Karpas-422 (cell line): ENCODE results near the gene UNC13C. TPM values are rescaled to one million over a fixed set of nuclear protein-coding genes. Genes with fewer than 3 reads are reported as not detected.

Experiments
- DNase-seq: peaks from one replicate; pipeline ENCODE4 v3.0.0-alpha.2; 2015
- H2AFZ ChIP-seq: fragments of 200-600 bp; sonication (generic); 2 replicates; pipeline ENCODE4 v1.6.1; 2014; ENCODE audit warnings: antibody characterized with exemption, low read length, mixed read lengths
- H3K27ac ChIP-seq: fragments of 200-600 bp; sonication (generic); 2 replicates; pipeline ENCODE4 v1.5.1; 2014; ENCODE audit warnings: mild to moderate bottlenecking, low read length, moderate library complexity
- H3K27me3 ChIP-seq: fragments of 200-600 bp; sonication (generic); 2 replicates; pipeline ENCODE4 v1.6.1; 2014; ENCODE audit warnings: low read length, mixed read lengths
- H3K36me3 ChIP-seq: fragments of 200-600 bp; sonication (generic); 2 replicates; pipeline ENCODE4 v1.6.1; 2014; ENCODE audit warnings: low read length, mixed read lengths; ENCODE audit not compliant: insufficient read depth
- H3K4me1 ChIP-seq: fragments of 200-600 bp; sonication (generic); 2 replicates; pipeline ENCODE4 v1.6.1; 2014; ENCODE audit warnings: mild to moderate bottlenecking, low read length, mixed read lengths
- H3K4me2 ChIP-seq: fragments of 200-600 bp; sonication (generic); 2 replicates; pipeline ENCODE4 v1.6.1; 2014; ENCODE audit warnings: low read length, low read depth, mild to moderate bottlenecking; ENCODE audit not compliant: poor library complexity, severe bottlenecking
- H3K4me3 ChIP-seq: fragments of 200-600 bp; sonication (generic); 2 replicates; pipeline ENCODE4 v1.5.1; 2014; ENCODE audit warnings: mild to moderate bottlenecking, antibody characterized with exemption, low read length, mixed read lengths
- H3K79me2 ChIP-seq: fragments of 200-600 bp; sonication (generic); 2 replicates; pipeline ENCODE4 v1.6.1; 2014; ENCODE audit warnings: mild to moderate bottlenecking, low read length, mixed read lengths
- H3K9ac ChIP-seq: fragments of 200-600 bp; sonication (generic); 2 replicates; pipeline ENCODE4 v1.6.0; 2014; ENCODE audit warnings: low read length
- H3K9me2 ChIP-seq: fragments of 200-600 bp; sonication (generic), shearing (Covaris generic); replicated peaks from 2 replicates; pipeline ENCODE4 v1.6.0; 2014; ENCODE audit warnings: mild to moderate bottlenecking, low read length, moderate library complexity; ENCODE audit not compliant: insufficient read depth
- H3K9me3 ChIP-seq: fragments of 300-700, 200-600 bp; sonication (generic); 2 replicates; pipeline ENCODE4 v1.6.1; 2014; ENCODE audit warnings: low read length, mixed read lengths
- H4K20me1 ChIP-seq: fragments of 200-600 bp; sonication (generic); 2 replicates; pipeline ENCODE4 v1.6.1; 2014; ENCODE audit warnings: mild to moderate bottlenecking, antibody characterized with exemption, low read length, low read depth; ENCODE audit not compliant: insufficient read depth
- total RNA-seq: library from RNA; depleted of rRNA; stranded (reverse); fragments of >200 nt; shearing (Covaris generic); gene quantifications from 2 replicates; pipeline ENCODE4 v1.2.3, GENCODE V29; 2014; ENCODE audit warnings: low replicate concordance

The UNC13C gene
- total RNA-seq, 1 experiment from 2014 or later = not detected

DNA sequence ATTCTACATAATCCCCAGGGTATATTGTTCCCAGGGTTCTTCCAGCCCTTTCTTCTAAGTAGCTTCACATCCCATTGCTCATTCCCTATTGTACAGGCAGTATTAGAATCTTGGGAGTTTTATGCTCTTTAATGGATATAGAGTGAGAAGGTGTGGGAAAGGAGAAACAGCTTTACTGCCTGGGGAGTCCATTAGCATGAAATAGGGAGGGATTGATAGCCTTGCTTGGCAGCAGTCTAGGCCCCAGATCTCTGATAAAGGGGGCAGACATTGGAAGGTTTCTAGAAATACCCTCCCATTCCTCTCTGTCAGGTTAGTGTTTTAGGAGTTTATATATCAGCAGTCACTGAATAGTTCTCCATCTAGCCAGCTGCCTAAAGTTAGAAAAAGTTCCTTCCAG lies 334.3 kb downstream of the UNC13C start:
- DNase-seq = no peak
- Histone ChIP-seq H3K9me3 (peaks cover 39% of the 10 kb centered on the region), H2AFZ (no peak overlapping the region), H3K9me2 (no peaks in the 10 kb centered on the region), H3K36me3 (no peaks in the 10 kb centered on the region), H3K4me1 (no peaks in the 10 kb centered on the region), H3K79me2 (no peaks in the 10 kb centered on the region), H3K4me2 (no peak overlapping the region), H3K4me3 (no peak overlapping the region), H3K27ac (no peak overlapping the region), H3K9ac (no peak overlapping the region), H4K20me1 (no peaks in the 10 kb centered on the region), H3K27me3 (no peaks in the 10 kb centered on the region)

DNA sequence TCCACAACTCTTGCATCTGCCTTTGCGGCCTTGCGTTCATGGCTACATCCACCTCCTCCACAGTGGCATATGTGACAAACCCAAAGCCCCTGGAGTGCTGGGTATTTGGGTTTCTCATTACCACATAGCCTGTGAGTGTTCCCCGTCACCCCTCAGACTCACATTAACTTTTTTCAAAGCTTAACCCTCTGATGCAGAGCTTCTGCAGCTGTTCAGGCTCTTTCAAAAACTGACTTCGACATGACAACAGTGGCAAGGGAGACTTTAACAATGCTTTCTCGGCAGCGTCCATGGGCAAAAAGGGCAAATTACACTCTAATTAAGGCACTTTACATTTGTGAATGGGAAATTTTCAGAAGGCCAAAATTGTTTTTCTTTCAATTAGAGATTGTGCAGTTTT lies 343.2 kb downstream of the UNC13C start:
- Histone ChIP-seq H3K4me1 (no peaks in the 10 kb centered on the region), H3K4me3 (no peak overlapping the region), H3K36me3 (no peaks in the 10 kb centered on the region), H3K79me2 (no peaks in the 10 kb centered on the region), H2AFZ (no peak overlapping the region), H4K20me1 (no peaks in the 10 kb centered on the region), H3K9me3 (peaks cover 11% of the 10 kb centered on the region; the same call in 1 of the 2 replicates), H3K27ac (no peak overlapping the region), H3K9me2 (no peaks in the 10 kb centered on the region), H3K27me3 (no peaks in the 10 kb centered on the region), H3K4me2 (no peak overlapping the region), H3K9ac (no peak overlapping the region)
- no peak for DNase-seq

DNA sequence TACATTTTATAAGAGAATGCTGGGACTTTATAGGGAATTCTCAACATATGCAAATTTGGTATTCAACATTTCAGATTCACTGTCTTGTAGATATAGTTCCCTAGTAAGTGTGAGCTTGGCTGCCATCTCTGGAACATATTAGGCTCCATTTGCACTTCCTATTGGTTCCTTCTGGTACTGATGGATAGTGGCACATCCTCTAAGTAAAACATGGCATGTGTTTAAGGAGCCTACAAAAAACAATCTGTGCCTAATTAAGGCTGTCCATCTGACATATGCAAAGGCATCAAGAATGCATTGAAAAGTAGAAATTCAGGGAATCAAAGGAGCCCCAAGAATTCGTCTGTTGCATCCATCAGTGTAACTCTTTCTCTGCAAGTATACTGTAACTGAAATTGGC lies 344.1 kb downstream of the UNC13C start:
- Histone ChIP-seq H3K79me2 (no peaks in the 10 kb centered on the region), H3K4me3 (no peak overlapping the region), H3K9me2 (no peaks in the 10 kb centered on the region), H4K20me1 (no peaks in the 10 kb centered on the region), H3K9me3 (peaks cover 10% of the 10 kb centered on the region; the same call in 1 of the 2 replicates), H3K27ac (no peak overlapping the region), H3K27me3 (no peaks in the 10 kb centered on the region), H3K4me2 (no peak overlapping the region), H3K4me1 (no peaks in the 10 kb centered on the region), H3K36me3 (no peaks in the 10 kb centered on the region), H2AFZ (no peak overlapping the region), H3K9ac (no peak overlapping the region)
- DNase-seq = no peak

DNA sequence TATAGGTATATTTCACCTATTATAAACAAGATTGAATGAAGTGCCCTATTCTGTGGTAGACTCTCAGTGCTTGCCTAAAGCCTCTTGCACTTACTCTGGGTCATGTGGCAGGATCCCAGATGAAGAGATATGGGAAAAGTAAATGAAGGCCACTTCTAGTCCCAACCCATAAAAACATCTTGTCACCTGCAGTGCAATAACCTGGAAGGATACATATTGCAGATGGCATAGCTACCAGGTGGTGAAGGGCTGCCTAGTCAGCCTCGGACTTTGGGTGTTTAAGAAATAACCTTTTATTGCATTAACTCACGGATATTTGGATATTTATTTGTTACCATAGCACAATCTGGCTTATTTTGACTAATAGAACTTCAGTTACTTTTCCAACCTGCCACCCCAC lies 367.1 kb downstream of the UNC13C start:
- DNase-seq = no peak
- Histone ChIP-seq H3K9me2 (no peaks in the 10 kb centered on the region), H2AFZ (no peak overlapping the region), H3K27ac (no peak overlapping the region), H4K20me1 (no peaks in the 10 kb centered on the region), H3K36me3 (no peaks in the 10 kb centered on the region), H3K4me3 (no peak overlapping the region), H3K9me3 (peaks cover 13% of the 10 kb centered on the region), H3K27me3 (no peaks in the 10 kb centered on the region), H3K79me2 (no peaks in the 10 kb centered on the region), H3K9ac (no peak overlapping the region), H3K4me2 (no peak overlapping the region), H3K4me1 (no peaks in the 10 kb centered on the region)

DNA sequence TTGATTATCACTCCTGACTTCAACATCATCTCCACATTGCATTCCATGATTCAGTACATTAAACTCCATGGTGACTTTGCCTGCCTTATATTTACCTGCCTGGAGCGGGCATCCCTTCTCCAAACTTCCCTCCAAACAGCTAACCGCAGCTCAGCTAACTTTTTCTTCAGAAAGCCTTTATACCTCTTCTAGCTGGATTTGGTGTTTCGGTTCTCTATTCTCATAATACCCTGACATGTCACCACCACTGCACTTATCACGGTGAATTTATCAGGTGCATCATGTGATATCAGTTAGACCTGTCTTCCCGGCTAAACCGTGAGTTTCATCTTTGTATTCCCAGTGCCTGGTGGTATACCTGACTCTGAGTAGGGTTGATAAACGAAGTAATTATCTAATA lies 367.6 kb downstream of the UNC13C start:
- H3K36me3 ChIP-seq = no peaks in the 10 kb centered on the region
- H3K9ac ChIP-seq = no peak overlapping the region
- no peak overlapping the region for H2AFZ ChIP-seq
- H3K9me3 ChIP-seq = peaks cover 8% of the 10 kb centered on the region
- H3K4me3 ChIP-seq = no peak overlapping the region
- no peak overlapping the region for H3K4me2 ChIP-seq
- H3K27me3 ChIP-seq = no peaks in the 10 kb centered on the region
- H4K20me1 ChIP-seq = no peaks in the 10 kb centered on the region
- no peak for DNase-seq
- H3K27ac ChIP-seq = no peak overlapping the region
- H3K9me2 ChIP-seq = no peaks in the 10 kb centered on the region
- H3K4me1 ChIP-seq = no peaks in the 10 kb centered on the region
- H3K79me2 ChIP-seq = no peaks in the 10 kb centered on the region

DNA sequence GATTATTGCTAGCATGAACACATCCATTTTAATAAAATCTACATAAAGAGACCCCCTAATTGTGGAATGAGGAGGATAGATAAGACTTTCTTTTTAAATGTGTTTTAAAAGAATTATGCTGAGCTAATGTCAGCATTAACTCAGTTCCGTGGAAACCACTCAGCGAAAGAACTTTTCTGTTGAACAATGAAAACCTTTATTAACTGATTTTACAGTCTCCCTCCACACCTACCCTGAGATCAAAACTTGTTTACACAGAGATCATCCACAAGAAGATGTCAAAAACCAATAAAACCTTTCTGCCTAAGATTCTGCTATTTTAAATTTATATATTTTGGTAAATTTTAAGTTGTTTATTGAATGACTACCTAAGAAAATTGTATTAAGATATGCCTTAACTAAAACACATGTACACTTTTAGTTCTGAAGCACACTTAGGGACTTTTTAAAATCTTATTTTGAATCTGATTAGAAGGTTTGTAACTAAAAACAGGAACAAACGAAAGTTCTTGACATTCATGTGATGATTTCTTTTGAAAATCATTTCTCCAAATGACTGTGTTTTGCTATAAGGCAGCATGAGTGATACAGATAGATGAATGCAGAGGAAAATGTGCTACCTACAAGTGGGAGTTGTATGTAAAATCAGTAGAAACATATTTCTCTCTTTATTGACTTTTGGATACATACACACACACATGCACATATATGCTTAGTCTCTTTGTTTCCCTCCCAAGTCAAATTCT lies 369.0 kb downstream of the UNC13C start:
- Histone ChIP-seq H3K9ac (no peak overlapping the region), H2AFZ (no peak overlapping the region), H3K4me1 (no peaks in the 10 kb centered on the region), H4K20me1 (no peaks in the 10 kb centered on the region), H3K4me2 (no peak overlapping the region), H3K9me2 (no peaks in the 10 kb centered on the region), H3K9me3 (peaks cover 11% of the 10 kb centered on the region), H3K27me3 (no peaks in the 10 kb centered on the region), H3K4me3 (no peak overlapping the region), H3K79me2 (no peaks in the 10 kb centered on the region), H3K27ac (no peak overlapping the region), H3K36me3 (no peaks in the 10 kb centered on the region)
- no peak for DNase-seq

DNA sequence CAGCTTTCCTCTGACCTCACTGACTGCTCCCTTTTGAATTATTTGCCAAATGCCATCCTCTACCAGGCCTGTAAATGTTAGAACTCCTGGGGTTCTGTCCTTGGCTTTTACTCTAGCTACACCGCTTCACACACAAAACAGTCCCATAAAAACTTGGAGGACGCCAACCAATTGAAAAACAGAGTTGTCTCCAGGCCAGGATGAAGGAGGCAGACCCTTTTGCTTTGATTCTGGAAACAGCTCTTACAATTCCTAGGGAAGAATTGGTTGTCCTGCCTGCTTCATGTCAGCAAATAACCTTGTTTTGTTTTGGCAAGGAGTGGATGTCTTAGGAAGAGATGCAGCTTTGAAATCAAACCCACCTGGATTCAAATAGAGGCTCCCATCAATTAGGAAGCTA lies 375.5 kb downstream of the UNC13C start:
- Histone ChIP-seq H3K9ac (no peak overlapping the region), H3K36me3 (no peaks in the 10 kb centered on the region), H2AFZ (no peak overlapping the region), H3K9me2 (no peaks in the 10 kb centered on the region; the same call in 1 of the 2 replicates), H3K4me3 (no peak overlapping the region), H3K9me3 (peaks cover 18% of the 10 kb centered on the region; the same call in 1 of the 2 replicates), H3K79me2 (no peaks in the 10 kb centered on the region), H3K27me3 (no peaks in the 10 kb centered on the region), H3K27ac (no peak overlapping the region), H3K4me1 (no peaks in the 10 kb centered on the region), H4K20me1 (no peaks in the 10 kb centered on the region), H3K4me2 (no peak overlapping the region)
- no peak for DNase-seq

DNA sequence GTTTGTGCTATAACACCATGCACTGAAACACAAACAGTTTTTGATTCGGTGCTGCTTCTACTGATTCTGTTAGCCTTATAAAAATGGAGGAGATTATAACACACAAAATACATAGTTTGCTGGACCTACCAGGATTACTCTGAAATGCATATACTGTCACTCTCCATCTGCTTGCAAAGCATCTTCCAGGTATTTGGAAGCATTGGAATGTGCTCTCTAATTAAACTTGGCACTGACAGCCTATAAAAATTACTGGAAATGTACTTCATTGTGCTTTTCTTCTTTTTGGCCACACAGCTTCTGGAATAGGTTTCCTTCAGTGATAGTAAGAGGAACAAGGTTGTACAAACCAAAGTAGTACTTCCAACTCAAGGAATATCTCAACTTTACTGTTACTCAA lies 376.1 kb downstream of the UNC13C start:
- peaks cover 21% of the 10 kb centered on the region; the same call in 1 of the 2 replicates for H3K9me3 ChIP-seq
- no peaks in the 10 kb centered on the region for H4K20me1 ChIP-seq
- no peaks in the 10 kb centered on the region for H3K4me1 ChIP-seq
- H2AFZ ChIP-seq = no peak overlapping the region
- no peaks in the 10 kb centered on the region for H3K27me3 ChIP-seq
- no peak overlapping the region for H3K4me2 ChIP-seq
- no peaks in the 10 kb centered on the region for H3K79me2 ChIP-seq
- H3K27ac ChIP-seq = no peak overlapping the region
- H3K4me3 ChIP-seq = no peak overlapping the region
- no peak overlapping the region for H3K9ac ChIP-seq
- DNase-seq = no peak
- no peaks in the 10 kb centered on the region for H3K36me3 ChIP-seq
- no peaks in the 10 kb centered on the region; the same call in 1 of the 2 replicates for H3K9me2 ChIP-seq
